GM13976 (cell line): Measurements from ENCODE around the gene CFAP221.

Experiments
- DNase-seq: peaks from one replicate; pipeline ENCODE4 v3.0.0; 2012; ENCODE audit warnings: low spot score
- CTCF ChIP-seq: IDR thresholded peaks from 2 replicates; pipeline ENCODE4 v1.5.1; 2012; ENCODE audit warnings: borderline replicate concordance, mild to moderate bottlenecking; ENCODE audit not compliant: insufficient read depth; ENCODE audit errors: extremely low read depth, missing control alignments, control extremely low read depth
- in situ Hi-C: fragments of 300-500 bp; cut with MboI; formaldehyde crosslinking; loops from one replicate; pipeline ENCODE4 v1.12.0; 2022; ENCODE audit warnings: low sequenced_read_pairs, mixed read lengths, inconsistent platforms; ENCODE audit not compliant: unreplicated experiment

CFAP221 gene

GRCh38 chr2:119646149-119646548 is 101.9 kb downstream of the CFAP221 start:
- in situ Hi-C loops = no loop called here
- TF ChIP-seq CTCF = no peak
- DNase-seq = no peak

- DNase-seq = no peak
- TF ChIP-seq CTCF = no peak
- in situ Hi-C loops = no loop called here
Observed at GRCh38 chr2:119647440-119648169, 103.4 kb downstream of the CFAP221 start.

- TF ChIP-seq CTCF = no peak
- in situ Hi-C loops = no loop called here
- no peak for DNase-seq
Observed at GRCh38 chr2:119649364-119649917, 105.2 kb downstream of the CFAP221 start.

- DNase-seq = no peak
- no peak for TF ChIP-seq CTCF
- in situ Hi-C loops = no loop called here
Observed at GRCh38 chr2:119650206-119650605, 106.0 kb downstream of the CFAP221 start.

- TF ChIP-seq CTCF = no peak
- in situ Hi-C loops = no loop called here
- DNase-seq = no peak
Observed at GRCh38 chr2:119650846-119651370, 106.7 kb downstream of the CFAP221 start.

GRCh38 chr2:119657466-119658145 is 113.4 kb downstream of the CFAP221 start:
- in situ Hi-C loops = no loop called here
- no peak for DNase-seq
- TF ChIP-seq CTCF = no peak
